ENCODE measurements around the gene ADIG.

GRCh38 chr20:38590676-38591473 is 9.9 kb downstream of the ADIG start:
- no peak for TF ChIP-seq CTCF (IDR thresholded peaks at IDR 0.05)
- no peak for TF ChIP-seq POLR2A (IDR thresholded peaks at IDR 0.05)

All from Peyer's patch (tissue), 4 donors.